Vagina (tissue), 2 donors: ENCODE data around the gene CHST9. TPM values are rescaled to one million over a fixed set of nuclear protein-coding genes. Genes with fewer than 3 reads are reported as not detected.

Experiments
- DNase-seq, 2 donors: peaks; one replicate each; pipeline ENCODE4 v3.0.0-alpha.2; 2017; ENCODE audit errors: extremely low spot score in 2 of 2
- H3K27ac ChIP-seq: fragments of 200-600 bp; sonication (generic); one replicate; pipeline ENCODE4 v1.5.1; 2019
- H3K27me3 ChIP-seq: fragments of 200-600 bp; sonication (generic); one replicate; pipeline ENCODE4 v1.5.1; 2019
- H3K36me3 ChIP-seq, 2 donors: fragments of 200-600 bp; sonication (generic); one replicate each; pipeline ENCODE4 v1.5.1; 2017 to 2019
- H3K4me1 ChIP-seq: fragments of 200-600 bp; sonication (generic); one replicate; pipeline ENCODE4 v1.5.1; 2019
- H3K4me3 ChIP-seq, 2 donors: fragments of 200-600 bp; sonication (generic); 1 replicate in 1 of 2; 2 replicates in 1 of 2; pipeline ENCODE4 v1.5.1; 2016 to 2019
- H3K9me3 ChIP-seq: fragments of 200-600 bp; sonication (generic); one replicate; pipeline ENCODE4 v1.5.1; 2019
- POLR2A ChIP-seq, 2 donors: fragments of 450-650 bp; IDR thresholded peaks; one replicate each; pipeline ENCODE4 v1.6.1; 2017; ENCODE audit warnings: antibody characterized with exemption in 2 of 2, mild to moderate bottlenecking in 2 of 2, moderate library complexity in 2 of 2
- POLR2AphosphoS5 ChIP-seq, 2 donors: sonication (generic); formaldehyde crosslinking; IDR thresholded peaks; one replicate each; pipeline ENCODE4 v1.9.0; 2017; ENCODE audit warnings: antibody characterized with exemption in 2 of 2, mild to moderate bottlenecking in 2 of 2, low read depth in 1 of 2; ENCODE audit not compliant: insufficient read depth in 1 of 2
- intact Hi-C: fragments of 100-400 bp; cut with DNase I; formaldehyde crosslinking; loops from one replicate; pipeline ENCODE4 v1.15.1; 2023
- total RNA-seq: library from RNA; depleted of rRNA; stranded (reverse); fragments of >200 nt; gene quantifications from one replicate; pipeline ENCODE4 v1.2.3, GENCODE V29; 2016
- TF ChIP-seq, protein P1 (sequence below), 3 experiments: fragments of 450-650 bp in 2 of 3; fragments of 200-600 bp in 1 of 3; sonication (generic) in 1 of 3; IDR thresholded peaks; one replicate each; pipeline ENCODE4 v1.5.1; 2017 to 2019; ENCODE audit warnings: antibody characterized with exemption in 3 of 3, mild to moderate bottlenecking in 2 of 3, moderate library complexity in 2 of 3

Gene CHST9
- total RNA-seq, 1 donor from 2014 or later = 0.74 TPM

DNA sequence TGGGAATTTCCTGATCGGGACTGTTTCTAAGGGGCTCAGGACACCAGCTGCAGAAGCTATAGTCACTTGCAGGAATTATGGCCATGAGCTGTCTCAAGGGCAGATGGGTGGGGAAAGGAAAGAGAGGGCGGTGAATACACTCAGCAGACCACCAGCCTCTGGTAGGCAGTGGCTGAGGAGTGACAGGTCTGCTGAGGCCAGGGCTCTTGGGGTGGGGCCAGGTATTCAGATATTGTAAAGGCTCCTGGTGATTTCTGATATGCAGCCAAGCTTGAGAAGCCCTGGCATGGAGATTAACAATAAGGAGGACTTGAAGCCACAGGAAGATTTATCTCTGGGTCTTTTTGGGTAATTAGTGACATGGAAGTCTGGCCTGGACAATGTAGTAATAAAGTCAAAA is 174.3 kb downstream of the CHST9 start:
- DNase-seq = no peak
- TF ChIP-seq POLR2A (IDR thresholded peaks at IDR 0.05) (no peak), POLR2AphosphoS5 (IDR thresholded peaks at IDR 0.05; ENCODE audit: insufficient read depth in 1 of 2, low read depth in 1 of 2) (no peak)
- TF ChIP-seq, protein P1, sequence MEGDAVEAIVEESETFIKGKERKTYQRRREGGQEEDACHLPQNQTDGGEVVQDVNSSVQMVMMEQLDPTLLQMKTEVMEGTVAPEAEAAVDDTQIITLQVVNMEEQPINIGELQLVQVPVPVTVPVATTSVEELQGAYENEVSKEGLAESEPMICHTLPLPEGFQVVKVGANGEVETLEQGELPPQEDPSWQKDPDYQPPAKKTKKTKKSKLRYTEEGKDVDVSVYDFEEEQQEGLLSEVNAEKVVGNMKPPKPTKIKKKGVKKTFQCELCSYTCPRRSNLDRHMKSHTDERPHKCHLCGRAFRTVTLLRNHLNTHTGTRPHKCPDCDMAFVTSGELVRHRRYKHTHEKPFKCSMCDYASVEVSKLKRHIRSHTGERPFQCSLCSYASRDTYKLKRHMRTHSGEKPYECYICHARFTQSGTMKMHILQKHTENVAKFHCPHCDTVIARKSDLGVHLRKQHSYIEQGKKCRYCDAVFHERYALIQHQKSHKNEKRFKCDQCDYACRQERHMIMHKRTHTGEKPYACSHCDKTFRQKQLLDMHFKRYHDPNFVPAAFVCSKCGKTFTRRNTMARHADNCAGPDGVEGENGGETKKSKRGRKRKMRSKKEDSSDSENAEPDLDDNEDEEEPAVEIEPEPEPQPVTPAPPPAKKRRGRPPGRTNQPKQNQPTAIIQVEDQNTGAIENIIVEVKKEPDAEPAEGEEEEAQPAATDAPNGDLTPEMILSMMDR (IDR thresholded peaks at IDR 0.05) = no peak
- H3K4me1 ChIP-seq = no peaks in the 10 kb centered on the region
- no peaks in the 10 kb centered on the region for H3K36me3 ChIP-seq
- H3K27ac ChIP-seq = no peak overlapping the region
- no peaks in the 10 kb centered on the region for H3K27me3 ChIP-seq
- no peak overlapping the region for H3K4me3 ChIP-seq
- intact Hi-C loops = no loop called here
- no peaks in the 10 kb centered on the region for H3K9me3 ChIP-seq

DNA sequence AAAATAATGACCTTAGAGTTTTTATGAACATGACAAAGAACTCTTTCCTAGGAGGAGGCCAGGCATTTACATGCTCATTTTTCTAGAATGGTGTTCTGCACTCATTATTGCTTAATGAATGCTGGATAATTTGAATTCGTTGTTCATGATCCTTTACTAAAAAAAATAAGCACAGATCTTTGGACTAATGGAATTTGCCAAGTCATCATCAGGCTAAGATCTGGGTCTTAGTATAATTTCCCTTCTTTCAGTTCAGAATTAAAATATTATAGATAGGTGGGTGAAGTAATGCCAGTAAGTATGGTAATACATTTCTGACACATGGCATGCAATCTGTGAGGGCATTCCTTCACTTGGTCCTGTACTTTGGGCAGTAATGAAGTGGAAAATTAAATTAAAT is 175.8 kb downstream of the CHST9 start:
- intact Hi-C loops = no loop called here
- no peak for TF ChIP-seq POLR2A (IDR thresholded peaks at IDR 0.05)
- TF ChIP-seq, protein P1 (IDR thresholded peaks at IDR 0.05) = no peak
- no peak for TF ChIP-seq POLR2AphosphoS5 (IDR thresholded peaks at IDR 0.05; ENCODE audit: insufficient read depth in 1 of 2, low read depth in 1 of 2)
- no peaks in the 10 kb centered on the region for H3K4me1 ChIP-seq
- no peak for DNase-seq
- H3K27ac ChIP-seq = no peak overlapping the region
- no peaks in the 10 kb centered on the region for H3K9me3 ChIP-seq
- no peaks in the 10 kb centered on the region for H3K36me3 ChIP-seq
- no peaks in the 10 kb centered on the region for H3K27me3 ChIP-seq
- H3K4me3 ChIP-seq = no peak overlapping the region

DNA sequence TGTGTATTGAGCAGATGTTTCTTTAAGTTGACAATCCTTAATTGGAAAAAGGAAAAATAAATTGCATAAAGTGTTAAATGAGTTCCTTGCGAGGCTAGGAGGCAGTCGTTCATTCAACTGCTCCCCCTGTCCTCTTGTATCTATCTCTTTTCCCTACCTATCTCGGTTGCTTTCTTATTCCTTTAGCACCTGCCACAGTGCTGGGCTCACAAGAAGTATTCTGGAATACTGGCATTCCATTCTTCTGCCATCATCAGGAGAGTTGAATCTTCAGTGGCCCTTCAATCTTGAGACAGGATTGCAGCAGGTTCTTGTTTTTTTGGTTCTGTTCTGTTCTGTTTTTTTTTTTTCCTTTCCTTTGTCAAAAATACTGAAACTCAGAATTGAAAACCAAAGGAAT is 176.5 kb downstream of the CHST9 start:
- no peaks in the 10 kb centered on the region for H3K36me3 ChIP-seq
- H3K9me3 ChIP-seq = no peaks in the 10 kb centered on the region
- intact Hi-C loops = no loop called here
- no peak overlapping the region for H3K4me3 ChIP-seq
- TF ChIP-seq POLR2AphosphoS5 (IDR thresholded peaks at IDR 0.05; ENCODE audit: insufficient read depth in 1 of 2, low read depth in 1 of 2) (no peak), POLR2A (IDR thresholded peaks at IDR 0.05) (no peak)
- TF ChIP-seq, protein P1 (IDR thresholded peaks at IDR 0.05) = no peak
- DNase-seq = no peak
- H3K27ac ChIP-seq = no peak overlapping the region
- H3K4me1 ChIP-seq = no peaks in the 10 kb centered on the region
- no peaks in the 10 kb centered on the region for H3K27me3 ChIP-seq

DNA sequence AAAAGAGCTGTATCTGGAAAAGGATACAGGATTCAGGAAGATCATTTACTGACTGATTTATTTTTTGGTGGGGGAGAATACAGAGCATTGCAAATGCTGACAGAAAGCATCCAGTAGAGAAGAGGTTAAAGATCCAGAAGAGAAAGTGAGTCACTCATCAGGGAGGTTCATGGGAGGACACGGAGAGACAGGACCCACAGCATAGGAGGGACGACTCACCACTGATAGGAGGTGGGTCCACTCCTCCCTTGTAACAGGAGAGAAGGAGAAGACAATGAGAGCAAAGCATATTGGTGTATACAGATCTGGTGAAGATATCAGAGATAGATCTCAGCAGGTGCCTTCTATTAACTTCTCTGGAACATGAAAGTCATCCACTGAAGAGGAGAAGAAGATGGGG is 177.2 kb downstream of the CHST9 start:
- TF ChIP-seq POLR2A (IDR thresholded peaks at IDR 0.05) = no peak
- TF ChIP-seq, protein P1 (IDR thresholded peaks at IDR 0.05) = no peak
- TF ChIP-seq POLR2AphosphoS5 (IDR thresholded peaks at IDR 0.05; ENCODE audit: insufficient read depth in 1 of 2, low read depth in 1 of 2) = no peak
- intact Hi-C loops = no loop called here

DNA sequence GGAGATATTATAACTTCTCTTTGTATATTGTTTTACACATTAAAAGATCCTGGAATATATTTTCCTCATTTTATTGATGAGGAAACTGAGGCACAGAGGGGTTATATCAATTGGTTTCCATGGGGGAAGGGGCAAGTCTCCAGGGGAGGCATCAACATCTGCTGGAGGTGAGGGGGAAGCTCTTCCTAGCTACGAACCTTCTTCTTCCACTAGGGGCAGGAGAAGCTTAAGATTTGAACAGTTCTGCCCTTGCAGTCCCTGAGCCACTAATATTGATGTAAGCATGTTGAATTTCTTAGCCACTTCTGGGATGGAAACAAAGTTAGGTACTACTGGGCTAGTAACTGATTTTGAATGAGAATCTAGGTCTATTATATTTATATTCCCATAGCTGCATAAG is 179.5 kb downstream of the CHST9 start:
- Histone ChIP-seq H3K9me3 (no peaks in the 10 kb centered on the region), H3K4me3 (no peak overlapping the region), H3K36me3 (no peaks in the 10 kb centered on the region), H3K27me3 (no peaks in the 10 kb centered on the region), H3K27ac (no peak overlapping the region), H3K4me1 (no peaks in the 10 kb centered on the region)
- TF ChIP-seq, protein P1 (IDR thresholded peaks at IDR 0.05) = no peak
- TF ChIP-seq POLR2A (IDR thresholded peaks at IDR 0.05) (no peak), POLR2AphosphoS5 (IDR thresholded peaks at IDR 0.05; ENCODE audit: insufficient read depth in 1 of 2, low read depth in 1 of 2) (no peak)
- no peak for DNase-seq
- intact Hi-C loops = no loop called here

More for the DNA sequence above, 177.2 kb downstream of the CHST9 start:
- H3K9me3 ChIP-seq = no peaks in the 10 kb centered on the region
- no peaks in the 10 kb centered on the region for H3K27me3 ChIP-seq
- H3K27ac ChIP-seq = no peak overlapping the region
- H3K4me3 ChIP-seq = no peak overlapping the region
- no peaks in the 10 kb centered on the region for H3K4me1 ChIP-seq
- no peaks in the 10 kb centered on the region for H3K36me3 ChIP-seq
- DNase-seq = no peak
